DOHH2 (cell line): ENCODE data around the gene ANP32B.

Experiments used
- EZH2phosphoT487 ChIP-seq: fragments of 200-600 bp; sonication (generic); IDR thresholded peaks from 2 replicates; pipeline ENCODE4 v1.6.1; 2017; ENCODE audit warnings: borderline replicate concordance, mild to moderate bottlenecking, antibody characterized with exemption, low read length, moderate library complexity, mixed read lengths
- TF ChIP-seq, protein P1 (sequence below): fragments of 200-600 bp; sonication (generic); IDR thresholded peaks from one replicate; pipeline ENCODE4 v1.5.1; 2014; ENCODE audit warnings: antibody characterized with exemption, mild to moderate bottlenecking, low read depth, low read length; ENCODE audit not compliant: poor library complexity, severe bottlenecking

- TF ChIP-seq, protein P1, sequence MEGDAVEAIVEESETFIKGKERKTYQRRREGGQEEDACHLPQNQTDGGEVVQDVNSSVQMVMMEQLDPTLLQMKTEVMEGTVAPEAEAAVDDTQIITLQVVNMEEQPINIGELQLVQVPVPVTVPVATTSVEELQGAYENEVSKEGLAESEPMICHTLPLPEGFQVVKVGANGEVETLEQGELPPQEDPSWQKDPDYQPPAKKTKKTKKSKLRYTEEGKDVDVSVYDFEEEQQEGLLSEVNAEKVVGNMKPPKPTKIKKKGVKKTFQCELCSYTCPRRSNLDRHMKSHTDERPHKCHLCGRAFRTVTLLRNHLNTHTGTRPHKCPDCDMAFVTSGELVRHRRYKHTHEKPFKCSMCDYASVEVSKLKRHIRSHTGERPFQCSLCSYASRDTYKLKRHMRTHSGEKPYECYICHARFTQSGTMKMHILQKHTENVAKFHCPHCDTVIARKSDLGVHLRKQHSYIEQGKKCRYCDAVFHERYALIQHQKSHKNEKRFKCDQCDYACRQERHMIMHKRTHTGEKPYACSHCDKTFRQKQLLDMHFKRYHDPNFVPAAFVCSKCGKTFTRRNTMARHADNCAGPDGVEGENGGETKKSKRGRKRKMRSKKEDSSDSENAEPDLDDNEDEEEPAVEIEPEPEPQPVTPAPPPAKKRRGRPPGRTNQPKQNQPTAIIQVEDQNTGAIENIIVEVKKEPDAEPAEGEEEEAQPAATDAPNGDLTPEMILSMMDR = no peak
- no peak for TF ChIP-seq EZH2phosphoT487
Measured at GRCh38 chr9:98056269-98057137, 73.4 kb downstream of the ANP32B start, which contains the start of gene NANS.
